AG04450 (cell line): Measurements from ENCODE around the gene LRMDA. TPM values are rescaled to one million over a fixed set of nuclear protein-coding genes. Genes with fewer than 3 reads are reported as not detected.

Source experiments
- CTCF ChIA-PET: fragments of 300-600, 350-600 bp; formaldehyde crosslinking; extraction: SDS; loops from one replicate; lab custom pipeline; 2022; ENCODE audit warnings: antibody characterized with exemption, inconsistent platforms; lab: Charles Lee
- POLR2A ChIA-PET: fragments of 350-600 bp; formaldehyde crosslinking; extraction: SDS; loops from one replicate; lab custom pipeline; 2021; ENCODE audit warnings: antibody characterized with exemption, inconsistent platforms; lab: Yijun Ruan, JAX
- DNase-seq: peaks from one replicate; pipeline ENCODE4 v3.0.0-alpha.2; 2011; ENCODE audit warnings: low read depth, low spot score
- H3K27ac ChIP-seq: one replicate; pipeline ENCODE4 v1.5.1; 2012; ENCODE audit warnings: low read depth, low read length, control low read depth
- H3K27me3 ChIP-seq: one replicate; pipeline ENCODE4 v1.6.0; 2012; ENCODE audit warnings: low read length; ENCODE audit not compliant: control insufficient read depth, insufficient read depth
- H3K4me3 ChIP-seq: 2 replicates; pipeline ENCODE4 v1.5.1; 2011; ENCODE audit warnings: mild to moderate bottlenecking, low read depth, low read length, control low read depth
- H3K9me3 ChIP-seq: 2 replicates; pipeline ENCODE4 v1.5.1; 2012; ENCODE audit warnings: low read length; ENCODE audit not compliant: control insufficient read depth, insufficient read depth
- polyA plus RNA-seq: library from polyadenylated mRNA; depleted of rRNA; stranded (reverse); fragments of >200 nt; gene quantifications from 2 replicates; pipeline ENCODE4 v1.2.3, GENCODE V29; 2011
- TF ChIP-seq, protein P1 (sequence below): IDR thresholded peaks from 2 replicates; pipeline ENCODE4 v1.5.1; 2011; ENCODE audit warnings: low read depth, low read length, control low read depth, inconsistent platforms

The LRMDA gene
- polyA plus RNA-seq, 1 experiment, result 0.12 TPM

- no peak for DNase-seq
- Histone ChIP-seq H3K27ac (no peak overlapping the region), H3K27me3 (peaks cover 4% of the 10 kb centered on the region), H3K9me3 (no peaks in the 10 kb centered on the region), H3K4me3 (no peak overlapping the region)
- POLR2A ChIA-PET, result no interaction called here
- CTCF ChIA-PET, result no interaction called here
- TF ChIP-seq, protein P1, sequence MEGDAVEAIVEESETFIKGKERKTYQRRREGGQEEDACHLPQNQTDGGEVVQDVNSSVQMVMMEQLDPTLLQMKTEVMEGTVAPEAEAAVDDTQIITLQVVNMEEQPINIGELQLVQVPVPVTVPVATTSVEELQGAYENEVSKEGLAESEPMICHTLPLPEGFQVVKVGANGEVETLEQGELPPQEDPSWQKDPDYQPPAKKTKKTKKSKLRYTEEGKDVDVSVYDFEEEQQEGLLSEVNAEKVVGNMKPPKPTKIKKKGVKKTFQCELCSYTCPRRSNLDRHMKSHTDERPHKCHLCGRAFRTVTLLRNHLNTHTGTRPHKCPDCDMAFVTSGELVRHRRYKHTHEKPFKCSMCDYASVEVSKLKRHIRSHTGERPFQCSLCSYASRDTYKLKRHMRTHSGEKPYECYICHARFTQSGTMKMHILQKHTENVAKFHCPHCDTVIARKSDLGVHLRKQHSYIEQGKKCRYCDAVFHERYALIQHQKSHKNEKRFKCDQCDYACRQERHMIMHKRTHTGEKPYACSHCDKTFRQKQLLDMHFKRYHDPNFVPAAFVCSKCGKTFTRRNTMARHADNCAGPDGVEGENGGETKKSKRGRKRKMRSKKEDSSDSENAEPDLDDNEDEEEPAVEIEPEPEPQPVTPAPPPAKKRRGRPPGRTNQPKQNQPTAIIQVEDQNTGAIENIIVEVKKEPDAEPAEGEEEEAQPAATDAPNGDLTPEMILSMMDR, result no peak
Observed at GRCh38 chr10:75506930-75507329, 75.5 kb downstream of the LRMDA start.

GRCh38 chr10:75507469-75507868 lies 76.0 kb downstream of the LRMDA start:
- POLR2A ChIA-PET, result no interaction called here
- H3K27me3 ChIP-seq, result peaks cover 6% of the 10 kb centered on the region
- H3K9me3 ChIP-seq, result no peaks in the 10 kb centered on the region
- CTCF ChIA-PET, result no interaction called here
- H3K4me3 ChIP-seq, result no peak overlapping the region
- no peak for DNase-seq
- TF ChIP-seq, protein P1, result no peak
- no peak overlapping the region for H3K27ac ChIP-seq

GRCh38 chr10:75508239-75508813 lies 76.9 kb downstream of the LRMDA start:
- POLR2A ChIA-PET, result no interaction called here
- TF ChIP-seq, protein P1, result no peak
- H3K4me3 ChIP-seq, result no peak overlapping the region
- DNase-seq, result no peak
- CTCF ChIA-PET, result no interaction called here
- H3K27ac ChIP-seq, result no peak overlapping the region
- H3K27me3 ChIP-seq, result peaks cover 8% of the 10 kb centered on the region
- H3K9me3 ChIP-seq, result no peaks in the 10 kb centered on the region

DNA sequence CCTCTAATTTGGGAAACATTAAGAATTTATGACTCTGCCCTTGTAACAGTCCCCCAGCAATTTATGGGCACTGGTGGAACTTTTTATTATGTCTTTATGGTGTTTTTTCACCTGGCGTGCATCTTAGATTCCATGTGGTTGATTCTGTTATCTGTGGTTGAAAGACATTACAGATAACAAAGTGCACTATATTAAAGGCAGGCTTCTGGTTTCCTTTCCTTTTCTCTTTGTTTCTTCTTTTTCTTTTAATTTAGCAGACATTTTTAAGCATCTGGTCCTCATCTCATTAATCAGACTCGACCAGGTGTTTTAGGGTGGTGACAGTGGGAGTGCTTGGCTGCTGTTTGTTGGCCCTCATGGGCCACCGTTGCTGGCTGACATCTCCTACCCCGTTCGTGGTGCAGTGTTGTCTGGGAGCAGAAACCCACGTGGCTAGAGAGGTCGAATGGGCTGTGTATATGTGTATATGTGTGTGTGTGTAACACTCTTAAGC lies 77.4 kb downstream of the LRMDA start:
- Histone ChIP-seq H3K27me3 (peaks cover 12% of the 10 kb centered on the region), H3K27ac (no peak overlapping the region), H3K4me3 (no peak overlapping the region), H3K9me3 (no peaks in the 10 kb centered on the region)
- TF ChIP-seq, protein P1, result no peak
- ChIA-PET POLR2A (no interaction called here), CTCF (no interaction called here)
- DNase-seq, result no peak

DNA sequence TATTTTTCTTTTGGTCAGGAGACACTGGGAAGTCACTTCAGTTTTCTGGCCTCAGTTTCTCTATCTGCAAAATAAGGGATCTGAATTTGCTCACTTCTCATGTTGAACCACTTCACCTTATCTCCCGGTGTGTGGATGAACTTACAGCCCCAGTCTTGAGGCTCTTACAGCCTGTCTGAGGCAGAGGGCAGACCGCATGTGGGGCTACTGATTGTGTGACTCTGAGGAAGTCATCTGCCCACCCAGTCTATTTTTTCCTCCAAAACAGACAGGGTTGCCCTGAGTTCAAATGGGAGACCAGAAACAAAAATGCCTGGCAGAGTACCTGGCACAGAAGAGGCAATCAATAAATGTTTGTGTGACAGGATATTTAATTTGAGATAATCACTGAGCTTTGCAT lies 78.3 kb downstream of the LRMDA start:
- no peak overlapping the region for H3K27ac ChIP-seq
- H3K9me3 ChIP-seq, result no peaks in the 10 kb centered on the region
- ChIA-PET CTCF (no interaction called here), POLR2A (no interaction called here)
- peaks cover 12% of the 10 kb centered on the region for H3K27me3 ChIP-seq
- TF ChIP-seq, protein P1, result no peak
- DNase-seq, result no peak
- no peak overlapping the region for H3K4me3 ChIP-seq
